Measurements from ENCODE around the gene TPD52L1. TPM values are rescaled to one million over a fixed set of nuclear protein-coding genes. Genes with fewer than 3 reads are reported as not detected.

Gene TPD52L1
- total RNA-seq, 4 donors from 2014 or later = 22.2 to 77.6 (median 37.7) TPM

DNA sequence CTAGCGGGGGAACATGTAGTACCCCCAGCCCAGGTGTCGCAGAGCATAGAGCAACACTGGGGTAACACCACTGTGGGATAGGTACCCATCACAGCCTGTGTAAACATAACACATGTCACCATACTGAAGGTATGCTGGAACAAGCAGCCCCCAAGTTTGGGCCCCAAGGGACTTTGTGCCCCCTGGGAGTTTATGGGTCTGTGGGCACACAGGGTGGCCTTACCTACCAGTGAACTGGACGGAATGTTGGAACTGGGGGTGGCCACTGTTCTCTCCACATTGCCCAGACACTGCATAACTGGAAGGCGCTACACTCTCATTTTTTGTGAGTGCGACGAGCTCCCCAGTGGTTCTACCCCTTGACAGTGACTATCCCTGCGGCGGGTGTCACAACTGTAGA, 119.7 kb downstream of the TPD52L1 start:
- no peak overlapping the region for H3K27ac ChIP-seq

GRCh38 chr6:125273965-125274364, 120.4 kb downstream of the TPD52L1 start:
- no peak overlapping the region for H3K4me3 ChIP-seq
- H3K27ac ChIP-seq = no peak overlapping the region
- H3K27me3 ChIP-seq = no peaks in the 10 kb centered on the region
- DNase-seq = no peak
- intact Hi-C loops (cut with DNase I; ENCODE audit: low total_unique reads) = no loop called here
- no peaks in the 10 kb centered on the region for H3K4me1 ChIP-seq
- no peaks in the 10 kb centered on the region for H3K9me3 ChIP-seq
- H3K36me3 ChIP-seq = no peaks in the 10 kb centered on the region
- TF ChIP-seq CTCF (IDR thresholded peaks at IDR 0.05) (no peak), POLR2A (IDR thresholded peaks at IDR 0.05) (no peak)

More for the DNA sequence above, 119.7 kb downstream of the TPD52L1 start:
- intact Hi-C loops (cut with DNase I; ENCODE audit: low total_unique reads) = no loop called here
- Histone ChIP-seq H3K36me3 (no peaks in the 10 kb centered on the region), H3K9me3 (no peaks in the 10 kb centered on the region), H3K4me1 (no peaks in the 10 kb centered on the region), H3K4me3 (no peak overlapping the region), H3K27me3 (no peaks in the 10 kb centered on the region)
- DNase-seq = no peak
- TF ChIP-seq POLR2A (IDR thresholded peaks at IDR 0.05) (no peak), CTCF (IDR thresholded peaks at IDR 0.05) (no peak)

DNA sequence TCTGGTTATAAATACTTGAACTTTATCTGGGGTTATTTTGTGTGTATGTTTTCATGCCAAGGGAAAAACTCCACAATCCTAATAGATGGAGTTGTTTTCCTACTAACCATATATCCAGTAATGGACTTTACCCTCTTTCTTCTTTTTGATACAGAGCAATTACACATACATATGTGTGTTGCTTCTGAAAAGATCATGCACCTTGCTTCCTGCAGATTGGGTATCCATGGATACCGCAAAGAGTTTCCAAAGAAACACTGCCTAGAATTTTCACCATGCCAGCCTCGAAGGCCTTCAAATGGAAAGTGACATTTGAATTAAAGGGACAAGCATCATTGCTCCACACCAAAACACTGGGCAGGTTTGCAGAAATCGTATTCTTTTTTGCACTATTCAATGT, 121.4 kb downstream of the TPD52L1 start:
- no peak for TF ChIP-seq CTCF (IDR thresholded peaks at IDR 0.05)
- no peak for TF ChIP-seq POLR2A (IDR thresholded peaks at IDR 0.05)
- Histone ChIP-seq H3K4me1 (no peaks in the 10 kb centered on the region), H3K4me3 (no peak overlapping the region), H3K27ac (no peak overlapping the region), H3K9me3 (no peaks in the 10 kb centered on the region), H3K27me3 (no peaks in the 10 kb centered on the region), H3K36me3 (no peaks in the 10 kb centered on the region)
- intact Hi-C loops (cut with DNase I; ENCODE audit: low total_unique reads) = no loop called here
- no peak for DNase-seq

- no peaks in the 10 kb centered on the region for H3K36me3 ChIP-seq
- TF ChIP-seq CTCF (IDR thresholded peaks at IDR 0.05) = no peak
- no peak for TF ChIP-seq POLR2A (IDR thresholded peaks at IDR 0.05)
- intact Hi-C loops (cut with DNase I; ENCODE audit: low total_unique reads) = no loop called here
Observed at GRCh38 chr6:125275779-125276178, 122.2 kb downstream of the TPD52L1 start.

DNA sequence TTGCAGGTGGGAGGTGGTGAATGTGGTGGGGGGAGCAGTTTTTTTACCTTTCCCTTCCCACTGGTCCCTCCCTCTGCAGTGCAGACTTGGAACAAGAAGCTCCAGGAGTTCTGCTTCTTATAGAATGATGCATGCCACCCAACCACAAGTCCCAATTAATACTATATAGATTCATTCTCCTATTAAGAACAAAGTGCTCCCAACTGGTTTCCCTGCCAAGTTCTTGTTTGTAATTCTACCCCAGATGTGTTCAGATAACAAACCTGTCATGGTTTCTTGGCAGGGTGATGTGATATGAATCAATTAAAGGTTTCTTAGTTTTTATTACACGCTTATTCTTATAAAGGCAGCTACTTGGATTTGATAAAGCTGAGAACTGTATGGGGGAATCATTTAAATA, 124.3 kb downstream of the TPD52L1 start:
- no peaks in the 10 kb centered on the region for H3K27me3 ChIP-seq
- H3K4me3 ChIP-seq = no peak overlapping the region
- intact Hi-C loops (cut with DNase I; ENCODE audit: low total_unique reads) = no loop called here
- no peaks in the 10 kb centered on the region for H3K4me1 ChIP-seq
- no peaks in the 10 kb centered on the region for H3K36me3 ChIP-seq
- no peak for DNase-seq
- H3K9me3 ChIP-seq = no peaks in the 10 kb centered on the region
- H3K27ac ChIP-seq = no peak overlapping the region
- no peak for TF ChIP-seq CTCF (IDR thresholded peaks at IDR 0.05)
- no peak for TF ChIP-seq POLR2A (IDR thresholded peaks at IDR 0.05)

More at GRCh38 chr6:125275779-125276178, 122.2 kb downstream of the TPD52L1 start:
- Histone ChIP-seq H3K9me3 (no peaks in the 10 kb centered on the region), H3K27me3 (no peaks in the 10 kb centered on the region), H3K4me1 (no peaks in the 10 kb centered on the region), H3K27ac (no peak overlapping the region), H3K4me3 (no peak overlapping the region)
- no peak for DNase-seq

Measured in uterus (tissue), 4 donors.